ENCODE data around the gene LIPF.

LIPF gene

GRCh38 chr10:88687853-88688467 is 23.7 kb downstream of the LIPF start:
- H3K27me3 ChIP-seq (ENCODE audit: insufficient read depth, low read depth, severe bottlenecking) = no peaks in the 10 kb centered on the region
- H3K36me3 ChIP-seq = no peaks in the 10 kb centered on the region
- peak; percentile 44; the same call in 1 of the 2 replicates for TF ChIP-seq CTCF (IDR thresholded peaks at IDR 0.05; ENCODE audit: low read depth, low read length)
- H3K27ac ChIP-seq = no peak overlapping the region
- DNase-seq = no peak
- no peaks in the 10 kb centered on the region for H3K9me3 ChIP-seq (ENCODE audit: severe bottlenecking)
- no peak overlapping the region for H3K4me3 ChIP-seq (ENCODE audit: low read depth, low read length)

GRCh38 chr10:88689366-88689765 is 25.1 kb downstream of the LIPF start:
- Histone ChIP-seq H3K27ac (no peak overlapping the region), H3K36me3 (no peaks in the 10 kb centered on the region), H3K27me3 (ENCODE audit: insufficient read depth, low read depth, severe bottlenecking) (no peaks in the 10 kb centered on the region)

GRCh38 chr10:88693392-88694020 is 29.3 kb downstream of the LIPF start:
- no peak overlapping the region for H3K27ac ChIP-seq
- H3K9me3 ChIP-seq (ENCODE audit: severe bottlenecking) = no peaks in the 10 kb centered on the region
- H3K27me3 ChIP-seq (ENCODE audit: insufficient read depth, low read depth, severe bottlenecking) = no peaks in the 10 kb centered on the region
- no peak for TF ChIP-seq CTCF (IDR thresholded peaks at IDR 0.05; ENCODE audit: low read depth, low read length)
- no peak for DNase-seq
- H3K4me3 ChIP-seq (ENCODE audit: low read depth, low read length) = no peak overlapping the region
- no peaks in the 10 kb centered on the region for H3K36me3 ChIP-seq

More at GRCh38 chr10:88689366-88689765, 25.1 kb downstream of the LIPF start:
- DNase-seq = no peak
- Histone ChIP-seq H3K4me3 (ENCODE audit: low read depth, low read length) (no peak overlapping the region), H3K9me3 (ENCODE audit: severe bottlenecking) (no peaks in the 10 kb centered on the region)
- TF ChIP-seq CTCF (IDR thresholded peaks at IDR 0.05; ENCODE audit: low read depth, low read length) = no peak

GRCh38 chr10:88702848-88703597 is 38.8 kb downstream of the LIPF start:
- H3K27me3 ChIP-seq (ENCODE audit: insufficient read depth, low read depth, severe bottlenecking) = no peaks in the 10 kb centered on the region
- no peak overlapping the region for H3K27ac ChIP-seq
- DNase-seq = no peak
- H3K4me3 ChIP-seq (ENCODE audit: low read depth, low read length) = no peak overlapping the region
- no peak for TF ChIP-seq CTCF (IDR thresholded peaks at IDR 0.05; ENCODE audit: low read depth, low read length)
- no peaks in the 10 kb centered on the region for H3K9me3 ChIP-seq (ENCODE audit: severe bottlenecking)
- no peaks in the 10 kb centered on the region for H3K36me3 ChIP-seq

- DNase-seq = no peak
- Histone ChIP-seq H3K36me3 (no peaks in the 10 kb centered on the region), H3K4me3 (ENCODE audit: low read depth, low read length) (no peak within 1 kb of the TSS), H3K27ac (no peak within 1 kb of the TSS), H3K9me3 (ENCODE audit: severe bottlenecking) (no peaks in the 10 kb centered on the region), H3K27me3 (ENCODE audit: insufficient read depth, low read depth, severe bottlenecking) (no peaks in the 10 kb centered on the region)
- TF ChIP-seq CTCF (IDR thresholded peaks at IDR 0.05; ENCODE audit: low read depth, low read length) = no peak
Measured at GRCh38 chr10:88705958-88706357, 41.7 kb downstream of the LIPF start, which contains the start of gene LIPK. TSS of gene LIPK (plus strand) at chr10:88706249. CDS start at chr10:88724544, 18,295 bp downstream.
